IMR-90 (cell line): ENCODE results near the gene MAGI2. TPM values are rescaled to one million over a fixed set of nuclear protein-coding genes. Genes with fewer than 3 reads are reported as not detected.

ENCODE experiments used
- ATAC-seq: fragments of 200-7000 bp; cut with Tn5 transposase; 2 replicates; pipeline ENCODE4 v1.9.1; 2020; ENCODE audit warnings: low read depth, mild to moderate bottlenecking, moderate library complexity
- BruUV-seq: library from RNA; stranded (reverse); fragments of 400-500 nt; replicated peaks from 2 replicates; lab custom pipeline; 2021; lab: Mats Ljungman, UMichigan
- CTCF ChIA-PET: fragments of 300-600 bp; formaldehyde crosslinking; extraction: SDS; loops from one replicate; lab custom pipeline; 2021; ENCODE audit warnings: antibody characterized with exemption; lab: Yijun Ruan, JAX
- POLR2A ChIA-PET: fragments of 300-600 bp; sonication (Branson Sonifier 250); formaldehyde crosslinking; loops from one replicate; lab custom pipeline; 2022; ENCODE audit warnings: antibody characterized with exemption; ENCODE audit not compliant: unreplicated experiment; lab: Charles Lee
- DNase-seq: peaks from one replicate; pipeline ENCODE4 v3.0.0; 2013
- H2AFZ ChIP-seq: replicated peaks from 2 replicates; pipeline ENCODE3; 2013; ENCODE audit warnings: low read length, mild to moderate bottlenecking; ENCODE audit not compliant: poor library complexity
- H2AK5ac ChIP-seq: 2 replicates; pipeline ENCODE4 v1.6.1; 2013; ENCODE audit warnings: low read depth, low read length, inconsistent platforms
- H2AK9ac ChIP-seq: replicated peaks from 2 replicates; pipeline ENCODE3; 2013; ENCODE audit warnings: mild to moderate bottlenecking, low read depth, low read length, moderate library complexity; ENCODE audit not compliant: poor library complexity
- H2BK120ac ChIP-seq: 2 replicates; pipeline ENCODE4 v1.6.1; 2013; ENCODE audit warnings: low read depth, low read length, inconsistent platforms
- H2BK15ac ChIP-seq: 3 replicates; pipeline ENCODE4 v1.6.1; 2013; ENCODE audit warnings: low read depth, low read length, inconsistent platforms
- H2BK20ac ChIP-seq: 2 replicates; pipeline ENCODE4 v1.6.1; 2013; ENCODE audit warnings: low read depth, mild to moderate bottlenecking, inconsistent platforms, low read length, moderate library complexity
- H2BK5ac ChIP-seq: 2 replicates; pipeline ENCODE4 v1.6.1; 2013; ENCODE audit warnings: mild to moderate bottlenecking, low read depth, low read length, inconsistent platforms; ENCODE audit not compliant: poor library complexity, severe bottlenecking
- H3K14ac ChIP-seq: replicated peaks from 2 replicates; pipeline ENCODE4 v1.6.1; 2013; ENCODE audit warnings: low read depth, low read length, inconsistent platforms
- H3K18ac ChIP-seq: 2 replicates; pipeline ENCODE4 v1.6.1; 2013; ENCODE audit warnings: low read depth, low read length, control low read depth
- H3K23ac ChIP-seq: 2 replicates; pipeline ENCODE4 v1.6.1; 2013; ENCODE audit warnings: low read depth, low read length, inconsistent platforms
- H3K27ac ChIP-seq: 2 replicates; pipeline ENCODE4 v1.5.1; 2013; ENCODE audit warnings: mild to moderate bottlenecking, control low read depth, low read length; ENCODE audit not compliant: insufficient read depth
- H3K27me3 ChIP-seq: 2 replicates; pipeline ENCODE4 v1.6.1; 2013; ENCODE audit warnings: low read length; ENCODE audit not compliant: control insufficient read depth, insufficient read depth
- H3K36me3 ChIP-seq: 2 replicates; pipeline ENCODE4 v1.6.1; 2013; ENCODE audit warnings: low read length, mixed read lengths; ENCODE audit not compliant: control insufficient read depth, insufficient read depth
- H3K4ac ChIP-seq: 2 replicates; pipeline ENCODE4 v1.6.1; 2013; ENCODE audit warnings: low read depth, low read length, inconsistent platforms
- H3K4me1 ChIP-seq: 2 replicates; pipeline ENCODE4 v1.6.1; 2013; ENCODE audit warnings: low read length, mixed read lengths; ENCODE audit not compliant: control insufficient read depth, insufficient read depth
- H3K4me2 ChIP-seq: 2 replicates; pipeline ENCODE4 v1.6.1; 2013; ENCODE audit warnings: low read depth, mild to moderate bottlenecking, control low read depth, low read length, moderate library complexity
- H3K4me3 ChIP-seq: 2 replicates; pipeline ENCODE4 v1.5.1; 2013; ENCODE audit warnings: low read depth, mild to moderate bottlenecking, control low read depth, low read length, moderate library complexity; ENCODE audit not compliant: insufficient read depth
- H3K56ac ChIP-seq: 2 replicates; pipeline ENCODE4 v1.6.1; 2013; ENCODE audit warnings: low read length, inconsistent platforms; ENCODE audit not compliant: insufficient read depth; ENCODE audit errors: extremely low read depth
- H3K79me1 ChIP-seq, 2 experiments: 2 replicates each; pipeline ENCODE4 v1.6.1; 2013; ENCODE audit warnings: low read length in 2 of 2, inconsistent platforms in 1 of 2, low read depth in 1 of 2
- H3K9ac ChIP-seq: 2 replicates; pipeline ENCODE4 v1.6.1; 2013; ENCODE audit warnings: low read depth, low read length, control low read depth
- H3K9me1 ChIP-seq: 2 replicates; pipeline ENCODE4 v1.6.1; 2013; ENCODE audit warnings: low read length, inconsistent platforms; ENCODE audit not compliant: insufficient read depth
- H3K9me3 ChIP-seq: 2 replicates; pipeline ENCODE4 v1.6.1; 2013; ENCODE audit warnings: low read length; ENCODE audit not compliant: control insufficient read depth, insufficient read depth
- H4K20me1 ChIP-seq: 2 replicates; pipeline ENCODE4 v1.6.1; 2013; ENCODE audit warnings: low read length, inconsistent platforms; ENCODE audit not compliant: insufficient read depth
- H4K5ac ChIP-seq: 2 replicates; pipeline ENCODE4 v1.6.1; 2013; ENCODE audit warnings: mild to moderate bottlenecking, low read depth, low read length, control low read depth
- H4K8ac ChIP-seq, 2 experiments: 2 replicates each; pipeline ENCODE4 v1.6.1; 2013; ENCODE audit warnings: low read depth in 2 of 2, low read length in 2 of 2, control low read depth in 1 of 2, inconsistent platforms in 1 of 2
- H4K91ac ChIP-seq: 2 replicates; pipeline ENCODE4 v1.6.1; 2013; ENCODE audit warnings: low read depth, low read length, inconsistent platforms; ENCODE audit not compliant: insufficient read depth
- BHLHE40 ChIP-seq: fragments of 150-350 bp; IDR thresholded peaks from 2 replicates; pipeline ENCODE4 v1.6.1; 2016; ENCODE audit warnings: mild to moderate bottlenecking, low read depth, low read length
- CTCF ChIP-seq: conservative IDR thresholded peaks from 2 replicates; pipeline ENCODE4 v1.5.1; 2012; ENCODE audit warnings: mild to moderate bottlenecking, low read depth, low read length, improper control_type of control experiment
- MAZ ChIP-seq: IDR thresholded peaks from 2 replicates; pipeline ENCODE4 v1.6.1; 2012; ENCODE audit warnings: low read depth, mild to moderate bottlenecking, low read length, improper control_type of control experiment, moderate library complexity, borderline replicate concordance
- MXI1 ChIP-seq: IDR thresholded peaks from 2 replicates; pipeline ENCODE4 v1.6.1; 2012; ENCODE audit warnings: low read depth, mild to moderate bottlenecking, low read length, moderate library complexity, borderline replicate concordance
- NFE2L2 ChIP-seq: fragments of 150-350 bp; IDR thresholded peaks from 2 replicates; pipeline ENCODE4 v1.6.1; 2016; ENCODE audit warnings: low read depth, mild to moderate bottlenecking, low read length
- POLR2A ChIP-seq: IDR thresholded peaks from 2 replicates; pipeline ENCODE4 v1.6.1; 2012; ENCODE audit warnings: mild to moderate bottlenecking, low read depth, low read length
- RAD21 ChIP-seq: IDR thresholded peaks from 2 replicates; pipeline ENCODE4 v1.6.1; 2012; ENCODE audit warnings: low read length, improper control_type of control experiment
- SMC3 ChIP-seq: fragments of 150-350 bp; IDR thresholded peaks from 2 replicates; pipeline ENCODE4 v1.6.1; 2016; ENCODE audit warnings: low read depth, mild to moderate bottlenecking, antibody characterized with exemption, low read length, moderate library complexity
- WGBS, 2 experiments: methylation state at CpG; one replicate each; pipeline versions ENCODE4 v1.1.5 to v1.1.7; 2013; ENCODE audit warnings: missing lambda C conversion rate in 2 of 2; ENCODE audit not compliant: insufficient read length in 1 of 2; ENCODE audit errors: extremely low coverage in 2 of 2; 5-methylcytosine and 5-hydroxymethylcytosine counted together
- dilution Hi-C: fragments of 300-500 bp; cut with HindIII; formaldehyde crosslinking; loops from one replicate; pipeline ENCODE4 v1.14.3; 2018; ENCODE audit warnings: low sequenced_read_pairs; ENCODE audit not compliant: unreplicated experiment
- in situ Hi-C: fragments of 300-500 bp; cut with MboI; formaldehyde crosslinking; loops from 3 replicates; pipeline ENCODE4 v1.14.3; 2019; ENCODE audit warnings: low sequenced_read_pairs, inconsistent platforms, mixed read lengths
- intact Hi-C: fragments of 100-400 bp; cut with micrococcal nuclease; formaldehyde crosslinking; loops from 2 replicates; pipeline ENCODE4 v1.10.0; 2022
- polyA plus RNA-seq, 3 experiments: library from polyadenylated mRNA; depleted of rRNA; stranded (reverse); fragments of >200 nt; gene quantifications; 2 replicates each; pipeline ENCODE4 v1.2.3, GENCODE V29; 2012; ENCODE audit warnings: low replicate concordance in 1 of 3
- total RNA-seq: library from RNA; depleted of rRNA; stranded (reverse); fragments of >200 nt; gene quantifications from 2 replicates; pipeline ENCODE4 v1.2.3, GENCODE V29; 2012

The MAGI2 gene
- total and polyA plus RNA-seq, 2 of the 4 experiments (the other 2 are of a cell fraction): 2.5 to 17.9 TPM

GRCh38 chr7:78900806-78901205 is 552.7 kb downstream of the MAGI2 start:
- Histone ChIP-seq H4K5ac (no peak overlapping the region), H3K4me3 (no peak overlapping the region), H2BK5ac (no peak overlapping the region), H3K4me1 (no peaks in the 10 kb centered on the region), H4K8ac (no peak overlapping the region), H3K9me3 (peaks cover 2% of the 10 kb centered on the region; the same call in 1 of the 2 replicates), H3K18ac (no peak overlapping the region), H3K27ac (no peak overlapping the region), H2AFZ (no peak overlapping the region), H2AK5ac (no peak overlapping the region), H2AK9ac (no peak overlapping the region), H3K4me2 (no peak overlapping the region), H3K23ac (no peak overlapping the region), H3K9me1 (no peaks in the 10 kb centered on the region), H3K56ac (no peak overlapping the region), H3K9ac (no peak overlapping the region), H3K27me3 (no peaks in the 10 kb centered on the region), H3K14ac (no peak overlapping the region), H2BK15ac (no peak overlapping the region), H2BK20ac (no peak overlapping the region), H3K79me1 (no peaks in the 10 kb centered on the region), H3K4ac (no peak overlapping the region), H4K91ac (no peak overlapping the region), H4K20me1 (no peaks in the 10 kb centered on the region), H2BK120ac (no peak overlapping the region), H3K36me3 (no peaks in the 10 kb centered on the region)
- DNase-seq: no peak
- CTCF ChIA-PET: no interaction called here
- no TSS peak for BruUV-seq
- dilution Hi-C loops (no loop called here), intact Hi-C loops (no loop called here), in situ Hi-C loops (no loop called here)
- POLR2A ChIA-PET: interaction anchor here (0.6 kb wide), 1 partner anchor 95 kb away, joined by 4 read pairs; no protein-coding TSS in a partner anchor
- WGBS, 2 experiments: no CpG with 5 or more reads among the region's 2 CpGs
- TF ChIP-seq MXI1 (no peak), MAZ (no peak), BHLHE40 (no peak), NFE2L2 (no peak), SMC3 (no peak), POLR2A (no peak), RAD21 (no peak), CTCF (no peak)
- ATAC-seq: no peak
